HG03460 (cell line): ENCODE data around the gene MAP1LC3B2.

Experiments
- ATAC-seq: cut with Tn5 transposase; IDR thresholded peaks from one replicate; pipeline ENCODE4 v1.9.1; 2021; ENCODE audit not compliant: unreplicated experiment

The MAP1LC3B2 gene

DNA sequence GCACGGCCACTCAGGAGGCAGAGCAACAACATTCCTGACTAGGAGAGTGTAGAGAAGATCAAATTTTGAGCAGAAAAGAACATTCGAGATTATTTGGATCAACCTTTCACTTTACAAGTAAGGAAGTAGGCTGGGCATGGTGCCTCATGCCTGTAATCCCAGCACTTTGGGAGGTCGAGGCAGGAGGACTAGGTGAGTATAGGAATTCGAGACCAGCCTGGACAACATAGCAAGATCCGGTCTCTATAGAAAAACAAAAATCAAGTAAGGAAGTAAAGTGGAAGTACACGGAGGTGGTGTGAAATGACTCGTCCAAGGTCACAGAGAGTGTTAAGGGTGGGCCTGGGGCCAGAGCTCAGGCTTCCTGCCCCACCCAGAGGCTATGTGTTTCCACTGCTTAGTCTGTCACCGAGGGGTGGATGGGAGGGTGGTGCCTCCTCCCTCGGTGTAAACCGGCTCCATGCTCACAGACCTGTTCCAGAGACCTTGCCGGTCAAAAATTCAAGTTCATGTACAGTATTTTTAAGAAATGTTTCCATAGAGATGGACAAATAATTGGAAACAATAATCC lies 51.9 kb downstream of the MAP1LC3B2 start:
- no peak for ATAC-seq

DNA sequence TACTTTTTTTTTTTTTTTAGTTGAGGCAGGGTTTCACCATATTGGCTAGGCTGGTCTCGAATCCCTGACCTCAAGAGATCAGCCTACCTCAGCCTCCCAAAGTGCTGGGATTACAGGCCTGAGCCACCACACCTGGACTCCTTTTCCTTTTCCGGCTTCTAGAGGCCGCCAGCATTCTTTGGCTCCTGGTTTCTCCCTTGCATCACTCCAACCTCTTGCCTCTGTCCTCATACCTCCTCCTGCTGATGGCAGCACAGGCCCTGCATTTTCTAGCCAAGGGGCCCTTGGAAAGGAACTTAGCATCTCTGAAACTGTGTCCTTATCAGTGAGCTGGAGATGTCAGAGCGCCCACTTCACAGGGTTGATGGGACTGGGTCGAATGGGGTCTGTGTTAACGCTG lies 53.3 kb downstream of the MAP1LC3B2 start:
- no peak for ATAC-seq

DNA sequence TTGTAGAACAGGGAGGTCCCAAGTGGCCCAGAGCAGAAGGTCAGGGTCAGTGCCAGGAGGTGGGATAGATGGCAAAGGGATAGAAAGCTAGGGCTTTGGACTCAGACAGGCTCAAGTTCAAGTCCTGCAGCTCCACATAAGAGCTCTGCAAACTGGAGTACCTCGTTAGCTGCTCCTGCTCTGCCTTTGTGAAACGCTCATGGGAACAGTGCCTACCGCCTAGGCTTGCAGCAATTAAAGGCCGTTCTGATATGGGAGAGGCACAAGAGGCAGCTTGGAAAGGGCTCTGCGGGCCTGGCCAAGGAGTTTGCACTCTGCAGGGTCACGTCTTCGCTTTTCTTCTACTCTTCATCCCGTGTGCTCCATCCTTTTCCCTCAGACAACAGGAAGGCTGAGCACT lies 54.1 kb downstream of the MAP1LC3B2 start:
- no peak for ATAC-seq

DNA sequence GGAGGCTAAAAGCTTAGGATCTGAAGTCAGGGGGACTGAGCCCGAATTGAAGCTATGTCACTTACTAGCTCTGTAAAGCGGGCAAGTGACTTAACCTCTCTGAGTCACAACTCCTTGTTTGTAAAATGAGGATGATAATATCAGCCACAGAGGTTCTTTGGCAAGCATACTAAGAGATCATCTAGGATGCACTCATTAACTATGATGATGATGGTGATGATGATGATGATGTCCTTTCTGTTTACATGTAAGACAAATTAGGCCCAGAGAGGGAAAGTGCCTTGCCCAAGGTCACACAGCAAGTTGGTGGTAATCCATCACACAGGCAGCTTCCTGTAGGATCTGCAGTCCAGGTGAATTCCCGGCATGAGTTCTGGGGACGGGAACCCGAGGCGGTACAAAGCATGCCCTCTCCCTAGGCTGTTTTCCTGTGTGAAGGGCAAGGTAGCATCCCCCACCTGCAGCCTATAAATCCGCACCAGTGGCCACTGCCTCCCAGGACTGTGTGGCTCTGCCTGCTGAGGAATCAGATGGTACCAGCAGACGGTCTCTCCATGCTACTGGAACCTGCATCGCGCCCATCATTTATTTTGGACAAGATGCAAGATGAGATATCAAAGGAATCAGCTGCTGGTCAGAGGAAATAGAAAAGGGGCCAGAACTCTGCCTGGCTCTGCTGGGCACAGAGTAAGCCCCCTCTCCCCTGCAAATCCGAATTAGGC lies 55.2 kb downstream of the MAP1LC3B2 start:
- no peak for ATAC-seq

DNA sequence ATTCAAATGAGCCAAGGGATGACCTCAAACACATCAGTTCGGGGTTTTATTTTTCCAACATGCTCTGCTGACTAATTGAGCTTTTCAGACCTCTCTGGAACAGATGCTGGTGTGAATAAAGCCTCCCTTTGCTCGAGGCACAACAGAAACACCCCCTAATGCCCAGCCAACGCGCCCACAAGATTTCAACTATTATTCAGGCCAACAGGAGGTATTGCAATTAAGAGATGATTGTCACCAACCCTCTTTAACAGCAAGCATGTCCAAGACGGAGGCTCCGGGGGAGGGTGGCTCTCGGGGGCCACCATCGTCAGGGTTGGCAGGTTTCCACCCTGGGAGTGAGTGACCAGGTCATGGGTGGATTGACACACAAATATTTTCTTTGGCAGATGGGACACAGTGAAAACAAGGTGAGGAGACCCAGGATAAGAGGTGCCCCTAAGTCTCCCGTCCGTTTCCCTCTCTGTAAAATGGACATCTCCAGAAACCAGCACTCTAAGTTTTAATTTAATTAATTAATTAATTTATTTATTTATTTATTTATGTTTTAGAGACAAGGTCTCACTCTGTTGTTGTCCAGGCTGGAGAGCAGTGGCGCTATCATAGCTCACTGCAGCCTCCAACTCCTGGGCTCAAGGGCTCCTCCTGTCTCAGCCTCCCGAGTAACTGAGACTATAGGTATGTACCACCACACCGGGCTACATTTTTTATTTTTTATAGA lies 56.1 kb downstream of the MAP1LC3B2 start:
- ATAC-seq = no peak

DNA sequence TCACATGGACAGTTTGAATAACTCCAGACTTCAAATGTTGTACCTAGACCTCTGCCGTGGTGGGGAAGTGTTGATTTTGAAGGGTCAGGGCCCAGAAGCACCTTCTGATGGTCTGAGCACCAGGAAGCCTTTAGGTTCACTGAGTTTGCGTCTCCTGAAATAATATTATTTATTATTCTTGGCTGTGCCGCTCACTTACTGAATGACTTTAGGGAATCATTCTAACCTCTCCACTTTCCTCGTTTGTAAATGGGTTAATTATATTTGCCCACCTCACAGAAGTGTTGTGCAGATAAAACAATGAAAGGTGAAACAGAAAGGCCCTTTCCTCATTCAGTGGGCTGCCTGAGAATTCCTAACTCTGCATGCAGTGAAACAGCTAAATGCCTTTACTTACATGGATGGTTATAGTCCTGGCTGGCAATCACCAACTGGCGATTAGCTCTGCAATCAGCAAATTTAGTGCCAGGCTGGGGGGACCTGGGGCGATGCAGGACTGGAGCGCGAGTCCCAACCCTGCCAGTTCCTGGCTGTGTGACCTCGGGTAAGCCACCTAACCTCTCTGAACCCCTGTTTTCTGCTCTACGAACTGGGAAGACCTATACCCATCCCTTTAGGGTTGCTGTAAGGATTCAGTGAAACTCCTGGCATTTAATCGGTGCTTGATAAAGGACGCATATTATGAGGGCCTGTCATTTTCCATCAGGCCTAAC lies 57.5 kb downstream of the MAP1LC3B2 start:
- no peak for ATAC-seq

DNA sequence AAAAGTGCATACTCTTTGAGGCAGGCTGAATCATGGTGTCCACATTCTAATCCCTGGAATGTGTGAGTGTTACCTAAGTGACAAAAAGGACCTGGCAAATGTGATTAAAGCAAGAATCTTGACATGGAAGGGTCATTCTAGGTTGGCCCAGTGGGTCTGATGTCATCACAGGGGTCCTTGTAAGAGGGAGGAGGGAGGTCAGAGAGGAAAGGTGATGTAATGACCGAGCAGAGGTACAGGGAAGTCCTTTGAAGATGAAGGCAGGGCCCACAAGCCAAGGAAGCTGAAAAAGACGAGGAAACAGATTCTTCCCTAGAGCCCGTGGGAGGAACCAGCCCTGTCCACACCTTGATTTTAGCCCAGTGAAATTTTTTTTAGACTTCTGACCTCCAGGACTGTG lies 60.1 kb downstream of the MAP1LC3B2 start:
- ATAC-seq = no peak

DNA sequence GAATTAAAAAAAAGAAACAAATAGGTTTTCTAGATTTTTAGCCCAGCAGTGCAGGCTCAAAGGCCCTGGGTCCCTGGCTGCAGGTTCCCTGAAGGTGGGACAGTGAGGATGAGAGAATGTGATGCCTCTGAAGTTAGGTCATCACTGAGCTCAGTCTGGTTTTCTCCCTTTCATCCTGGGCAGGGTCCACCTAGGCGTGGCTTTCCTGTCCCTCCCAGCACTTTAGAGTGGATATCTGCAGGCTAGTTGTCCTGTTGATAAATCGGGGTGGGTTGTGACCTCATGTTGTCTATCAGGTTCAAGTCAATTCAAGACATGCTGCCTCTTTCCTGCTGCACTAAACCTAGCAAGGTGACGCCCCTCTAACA lies 60.9 kb downstream of the MAP1LC3B2 start:
- ATAC-seq = no peak

DNA sequence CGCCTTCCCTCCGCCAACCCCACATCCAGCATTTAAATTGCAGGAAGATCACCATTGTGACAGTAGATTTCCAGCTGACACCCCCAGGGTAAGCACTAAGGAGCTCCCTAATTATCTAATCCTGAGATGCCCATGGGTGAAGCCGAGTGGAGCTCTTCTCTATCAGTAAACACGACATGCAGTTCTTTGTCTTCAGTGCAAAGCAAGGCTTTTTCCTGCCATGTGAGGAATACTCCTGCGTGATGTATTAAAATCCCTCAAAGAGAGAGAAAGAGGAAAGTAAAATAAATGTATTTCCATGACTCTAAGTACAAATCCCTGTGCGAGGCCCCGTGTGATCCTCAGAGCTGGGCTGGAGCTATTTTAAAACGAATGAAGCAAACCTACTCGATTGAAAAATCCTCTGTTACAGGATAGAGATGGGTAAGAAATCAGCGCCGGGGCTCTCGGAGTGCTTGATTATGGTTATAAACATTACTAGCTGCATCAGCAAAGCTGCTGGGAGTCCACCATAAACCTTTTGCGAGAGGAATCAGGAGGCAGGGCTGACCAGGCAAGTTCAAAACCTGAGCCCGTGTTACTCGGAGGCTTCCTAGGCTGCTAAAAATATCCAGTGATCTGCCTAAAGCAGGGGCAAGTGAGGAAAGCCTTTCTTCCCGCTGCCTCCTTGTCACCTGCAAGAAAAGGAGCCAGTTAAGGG lies 61.5 kb downstream of the MAP1LC3B2 start:
- ATAC-seq = no peak

DNA sequence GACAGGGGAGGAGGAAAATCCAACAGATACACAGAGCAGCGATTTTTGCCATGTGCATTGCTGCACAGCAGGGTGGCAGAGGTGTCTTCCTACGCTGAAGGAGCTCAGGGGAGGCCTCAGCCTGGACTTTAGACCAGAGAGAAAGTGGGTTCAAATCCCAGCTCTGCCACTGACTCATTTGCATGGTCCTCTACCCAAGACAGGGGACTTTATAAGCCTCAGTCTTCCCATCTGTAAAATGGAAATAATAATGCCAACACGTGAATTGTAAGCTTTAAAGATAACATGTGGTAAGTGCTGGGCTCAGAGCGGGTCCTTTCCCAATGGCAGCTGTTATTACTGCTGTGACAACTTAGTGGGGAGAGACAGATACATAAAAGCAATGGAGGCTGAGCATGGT lies 62.0 kb downstream of the MAP1LC3B2 start:
- no peak for ATAC-seq

DNA sequence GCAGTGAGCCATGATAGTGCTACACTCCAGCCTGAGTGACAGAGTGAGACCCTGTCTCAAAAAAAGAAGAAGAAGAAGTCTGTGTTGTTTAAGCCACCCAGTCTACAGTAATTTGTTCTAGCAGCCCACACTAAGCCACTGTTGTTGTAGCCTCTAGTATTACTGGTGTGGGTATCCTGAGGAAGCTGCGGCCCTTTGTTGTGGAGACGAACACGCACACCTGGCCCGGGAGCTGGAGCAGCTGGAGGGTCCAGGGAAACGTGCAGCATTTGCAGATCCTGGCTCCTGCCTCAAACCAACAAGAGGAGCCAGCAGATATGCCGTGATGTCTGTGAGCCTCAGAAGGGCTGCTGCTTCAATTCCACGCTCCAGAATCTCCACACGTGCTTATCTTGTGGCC lies 65.3 kb downstream of the MAP1LC3B2 start:
- ATAC-seq = no peak

DNA sequence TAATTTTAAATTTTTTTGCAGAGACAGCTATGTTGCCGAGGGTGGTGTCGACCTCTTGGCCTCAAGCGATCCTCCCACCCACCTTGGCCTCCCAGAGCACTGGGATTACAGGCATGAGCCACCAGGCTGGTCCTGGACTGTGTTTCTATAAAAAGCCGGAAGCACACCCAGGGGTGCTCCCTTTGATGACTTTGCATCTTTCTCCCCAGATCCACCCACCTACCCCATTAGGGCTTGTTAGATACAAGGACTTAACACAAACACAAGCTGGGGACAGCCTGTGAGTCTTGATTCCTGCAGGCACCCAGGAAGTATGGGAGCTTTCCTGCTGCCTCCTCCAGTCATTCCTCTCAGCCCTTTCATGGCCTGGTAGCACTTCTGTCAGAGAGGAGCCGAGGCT lies 67.0 kb downstream of the MAP1LC3B2 start:
- ATAC-seq = no peak
